Measurements from ENCODE around the gene GNG4. TPM values are rescaled to one million over a fixed set of nuclear protein-coding genes. Genes with fewer than 3 reads are reported as not detected.

GNG4 gene
- not detected in 2 replicates for total RNA-seq

DNA sequence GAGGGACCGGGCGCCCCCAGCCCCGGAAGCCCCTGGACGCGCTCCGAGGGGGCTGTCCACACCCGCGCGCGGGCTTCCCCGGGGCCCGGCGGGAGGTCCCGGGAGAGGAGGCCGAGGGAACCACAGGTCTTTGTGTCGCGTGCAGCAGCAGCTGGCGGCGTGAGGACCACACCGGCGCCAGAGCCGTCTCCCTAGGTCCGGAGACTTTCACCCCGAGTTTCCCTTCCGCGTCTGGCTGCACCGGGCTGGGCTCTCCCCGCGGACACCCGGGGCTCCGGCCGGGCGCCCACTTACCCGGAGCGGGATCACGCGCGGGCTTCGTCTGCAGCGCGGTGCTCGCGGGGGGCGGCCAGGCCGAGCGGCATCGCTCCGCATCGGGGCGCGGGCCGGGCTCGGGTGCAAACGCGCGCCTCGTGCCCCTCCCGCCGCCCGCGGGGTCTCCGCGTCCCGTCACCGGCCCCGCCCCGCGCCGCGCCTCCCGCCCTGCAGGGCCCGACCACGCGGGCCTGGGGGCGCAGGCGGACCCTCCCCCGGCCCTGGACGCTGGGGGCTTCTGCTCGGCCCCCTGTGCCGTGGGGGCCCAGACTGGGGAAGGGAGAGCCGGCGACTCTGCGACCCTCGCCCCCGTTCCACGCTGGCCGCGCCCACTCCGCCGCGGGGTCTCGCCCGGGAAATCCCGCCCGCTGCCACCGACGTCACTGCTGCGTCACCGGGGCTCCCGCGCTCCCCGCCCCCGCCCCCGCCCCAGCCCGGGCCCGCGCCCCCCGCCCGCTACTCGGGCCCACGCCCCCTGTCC lies at the start of gene GNG4:
TSS of gene GNG4 (minus strand) at position 417 of the 796 bp plus-strand sequence. CDS start 65,946 bp downstream, outside the sequence.

DNA sequence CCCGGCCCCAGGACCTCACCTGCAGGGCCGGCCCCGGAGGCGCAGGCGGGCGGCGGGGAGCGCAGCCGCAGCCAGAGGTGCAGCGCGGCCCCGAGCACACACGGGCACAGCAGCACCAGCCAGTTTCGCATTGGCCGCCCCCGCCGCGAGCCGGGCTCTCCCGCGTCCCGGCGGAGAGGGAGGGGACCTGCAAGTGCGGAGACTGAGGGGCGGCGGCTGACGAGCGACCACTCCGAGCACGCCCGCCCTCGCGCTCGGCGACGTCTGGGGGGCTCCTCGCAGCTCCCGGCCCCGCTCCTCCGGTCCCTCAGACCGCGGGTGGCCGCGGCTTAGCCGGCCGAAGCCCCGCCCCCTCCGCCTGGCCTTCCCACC lies 145.5 kb downstream of the GNG4 start, which contains the start of gene B3GALNT2:
TSS of gene B3GALNT2 (minus strand) at position 331 of the 372 bp plus-strand sequence. CDS start at position 131, 200 bp downstream.

Other genes with a start within 250 kb of the GNG4 start
- 20.9 and 23.2 TPM in 2 replicates for gene B3GALNT2, start 145.3 kb downstream of the GNG4 start, total RNA-seq
- 5.0 and 11.6 TPM in 2 replicates for gene LYST, start 217.1 kb upstream of the GNG4 start, total RNA-seq

Measured in cardiac atrium fibroblast (primary cell).